H9 (cell line): ENCODE measurements around the gene HIP1. TPM values are rescaled to one million over a fixed set of nuclear protein-coding genes. Genes with fewer than 3 reads are reported as not detected.

Experiments used
- DNase-seq: peaks from one replicate; pipeline ENCODE4 v3.0.0-alpha.2; 2017
- H2AFZ ChIP-seq: one replicate; pipeline ENCODE4 v1.6.1; 2013; ENCODE audit warnings: mild to moderate bottlenecking, low read length, control low read depth, moderate library complexity
- H2AK5ac ChIP-seq: 2 replicates; pipeline ENCODE4 v1.6.1; 2013; ENCODE audit warnings: low read length, control low read depth, mixed read lengths; ENCODE audit not compliant: insufficient read length
- H2BK120ac ChIP-seq: one replicate; pipeline ENCODE4 v1.6.1; 2013; ENCODE audit warnings: low read depth, mild to moderate bottlenecking, low read length, control low read depth, inconsistent platforms; ENCODE audit not compliant: poor library complexity, severe bottlenecking
- H2BK12ac ChIP-seq: 2 replicates; pipeline ENCODE4 v1.6.1; 2013; ENCODE audit warnings: low read length, control low read depth, mixed read lengths, low read depth; ENCODE audit not compliant: insufficient read length
- H2BK15ac ChIP-seq: 2 replicates; pipeline ENCODE4 v1.6.1; 2013; ENCODE audit warnings: low read depth, low read length, control low read depth
- H2BK20ac ChIP-seq: one replicate; pipeline ENCODE4 v1.6.1; 2013; ENCODE audit warnings: low read depth, mild to moderate bottlenecking, low read length, control low read depth, inconsistent platforms; ENCODE audit not compliant: poor library complexity, severe bottlenecking
- H2BK5ac ChIP-seq: 2 replicates; pipeline ENCODE4 v1.6.1; 2013; ENCODE audit warnings: low read length, control low read depth, mixed read lengths; ENCODE audit not compliant: insufficient read length
- H3K14ac ChIP-seq: 2 replicates; pipeline ENCODE4 v1.6.1; 2013; ENCODE audit warnings: low read length, control low read depth; ENCODE audit not compliant: insufficient read depth
- H3K18ac ChIP-seq: 2 replicates; pipeline ENCODE4 v1.6.1; 2013; ENCODE audit warnings: low read depth, mild to moderate bottlenecking, mixed read lengths, low read length, control low read depth; ENCODE audit not compliant: insufficient read length
- H3K23ac ChIP-seq: 2 replicates; pipeline ENCODE4 v1.6.1; 2013; ENCODE audit warnings: low read length, control low read depth, mixed read lengths, low read depth; ENCODE audit not compliant: insufficient read length
- H3K23me2 ChIP-seq: 2 replicates; pipeline ENCODE4 v1.6.1; 2013; ENCODE audit warnings: low read depth, mild to moderate bottlenecking, mixed read lengths, low read length, control low read depth; ENCODE audit not compliant: insufficient read length, poor library complexity, severe bottlenecking
- H3K27ac ChIP-seq: 2 replicates; pipeline ENCODE4 v1.5.1; 2013; ENCODE audit warnings: low read length, control low read depth, mixed read lengths, low read depth; ENCODE audit not compliant: insufficient read length
- H3K27me3 ChIP-seq: 2 replicates; pipeline ENCODE4 v1.6.1; 2013; ENCODE audit warnings: low read length, control low read depth, inconsistent platforms; ENCODE audit not compliant: insufficient read depth
- H3K4ac ChIP-seq: 2 replicates; pipeline ENCODE4 v1.6.1; 2013; ENCODE audit warnings: low read depth, mild to moderate bottlenecking, control low read depth, inconsistent platforms, low read length, moderate library complexity
- H3K4me1 ChIP-seq: 2 replicates; pipeline ENCODE4 v1.6.1; 2013; ENCODE audit warnings: low read length, control low read depth, inconsistent platforms; ENCODE audit not compliant: insufficient read depth
- H3K4me2 ChIP-seq: 2 replicates; pipeline ENCODE4 v1.6.1; 2013; ENCODE audit warnings: low read length, control low read depth, mixed read lengths; ENCODE audit not compliant: insufficient read length, insufficient read depth
- H3K56ac ChIP-seq: 2 replicates; pipeline ENCODE4 v1.6.1; 2013; ENCODE audit warnings: low read depth, mild to moderate bottlenecking, mixed read lengths, low read length, control low read depth; ENCODE audit not compliant: insufficient read length
- H3K79me1 ChIP-seq: 2 replicates; pipeline ENCODE4 v1.6.1; 2013; ENCODE audit warnings: low read depth, mild to moderate bottlenecking, moderate library complexity, low read length, control low read depth, inconsistent platforms; ENCODE audit not compliant: insufficient read depth, poor library complexity, severe bottlenecking
- H3K79me2 ChIP-seq: 2 replicates; pipeline ENCODE4 v1.6.1; 2013; ENCODE audit warnings: low read length, control low read depth, inconsistent platforms; ENCODE audit not compliant: insufficient read depth
- H3K9ac ChIP-seq: 2 replicates; pipeline ENCODE4 v1.6.1; 2013; ENCODE audit warnings: low read length, control low read depth, mixed read lengths; ENCODE audit not compliant: insufficient read length; ENCODE audit errors: extremely low read depth
- H3K9me3 ChIP-seq: one replicate; pipeline ENCODE4 v1.6.1; 2013; ENCODE audit warnings: low read depth, low read length, inconsistent platforms; ENCODE audit not compliant: control insufficient read depth
- H3T11ph ChIP-seq: one replicate; pipeline ENCODE4 v1.6.1; 2013; ENCODE audit warnings: mild to moderate bottlenecking, low read length, control low read depth, inconsistent platforms
- H4K20me1 ChIP-seq: one replicate; pipeline ENCODE4 v1.6.1; 2013; ENCODE audit not compliant: control insufficient read depth, insufficient read length, insufficient read depth
- H4K5ac ChIP-seq: 2 replicates; pipeline ENCODE4 v1.6.1; 2013; ENCODE audit warnings: low read depth, mild to moderate bottlenecking, mixed read lengths, low read length, control low read depth; ENCODE audit not compliant: insufficient read length
- H4K8ac ChIP-seq: replicated peaks from 2 replicates; pipeline ENCODE4 v1.6.1; 2013; ENCODE audit warnings: low read length, control low read depth, mixed read lengths, low read depth; ENCODE audit not compliant: insufficient read length
- H4K91ac ChIP-seq: 2 replicates; pipeline ENCODE4 v1.6.1; 2013; ENCODE audit warnings: low read depth, mild to moderate bottlenecking, moderate library complexity, mixed read lengths, low read length, control low read depth; ENCODE audit not compliant: insufficient read length
- H3K27ac Mint-ChIP-seq, 3 experiments: 2 replicates in 2 of 3; 3 replicates in 1 of 3; pipeline ENCODE4 v1.8.0; 2020 to 2021; ENCODE audit warnings: mixed read lengths in 3 of 3, mild to moderate bottlenecking in 1 of 3, moderate library complexity in 1 of 3
- H3K27me3 Mint-ChIP-seq: 2 replicates; pipeline ENCODE4 v1.8.0; 2021; ENCODE audit warnings: low read depth, mild to moderate bottlenecking, moderate library complexity, mixed read lengths
- H3K36me3 Mint-ChIP-seq, 3 experiments: 2 replicates in 2 of 3; 3 replicates in 1 of 3; pipeline ENCODE4 v1.8.0; 2020 to 2021; ENCODE audit warnings: low read depth in 3 of 3, mixed read lengths in 3 of 3; ENCODE audit not compliant: insufficient read depth in 1 of 3
- H3K4me1 Mint-ChIP-seq, 2 experiments: 2 replicates each; pipeline ENCODE4 v1.8.0; 2020; ENCODE audit warnings: mixed read lengths in 2 of 2
- H3K4me3 Mint-ChIP-seq, 2 experiments: 2 replicates in 1 of 2; 3 replicates in 1 of 2; pipeline ENCODE4 v1.8.0; 2020 to 2021; ENCODE audit warnings: mild to moderate bottlenecking in 2 of 2, mixed read lengths in 2 of 2, moderate library complexity in 1 of 2
- H3K9me3 Mint-ChIP-seq, 2 experiments: 2 replicates in 1 of 2; 3 replicates in 1 of 2; pipeline ENCODE4 v1.8.0; 2020; ENCODE audit warnings: mild to moderate bottlenecking in 2 of 2, mixed read lengths in 2 of 2, moderate library complexity in 1 of 2
- CTCF ChIP-seq: fragments of 200-600 bp; sonication (generic); conservative IDR thresholded peaks from 3 replicates; pipeline ENCODE4 v1.8.0; 2021; ENCODE audit warnings: antibody characterized with exemption, mild to moderate bottlenecking
- WGBS: extraction: QIAGEN DNeasy Blood & Tissue Kit; methylation state at CpG from one replicate; pipeline ENCODE4 v1.1.7; 2013; ENCODE audit warnings: missing lambda C conversion rate, low lambda C conversion rate, mixed read lengths; ENCODE audit not compliant: insufficient read length; ENCODE audit errors: extremely low coverage; 5-methylcytosine and 5-hydroxymethylcytosine counted together
- total RNA-seq: library from RNA; stranded (reverse); gene quantifications from 2 replicates; pipeline ENCODE4 v1.2.1, GENCODE V29; 2021

The HIP1 gene
- total RNA-seq, 1 experiment from 2014 or later: 87.5 TPM

- whole genome bisulfite sequencing: no CpG with 5 or more reads among the region's 7 CpGs
- no peak for TF ChIP-seq CTCF
- no peak overlapping the region for H3K4me3 Mint-ChIP-seq
These were observed 82.0 kb downstream of the HIP1 start for GRCh38 chr7:75656740-75657139.

More at GRCh38 chr7:75656740-75657139, 82.0 kb downstream of the HIP1 start:
- Histone ChIP-seq H2AFZ (no peak overlapping the region), H3K18ac (no peak overlapping the region), H2BK12ac (no peak overlapping the region), H2BK120ac (no peak overlapping the region), H3K56ac (no peak overlapping the region), H3K27me3 (no peaks in the 10 kb centered on the region), H3K79me1 (no peaks in the 10 kb centered on the region), H3K4me1 (no peaks in the 10 kb centered on the region), H2AK5ac (no peak overlapping the region), H3K4me2 (no peak overlapping the region), H3K23me2 (no peaks in the 10 kb centered on the region), H4K91ac (no peak overlapping the region), H3K14ac (no peak overlapping the region), H3K27ac (no peak overlapping the region), H2BK20ac (no peak overlapping the region), H3K79me2 (no peaks in the 10 kb centered on the region), H3K9ac (no peak overlapping the region), H2BK15ac (no peak overlapping the region), H3K9me3 (no peaks in the 10 kb centered on the region), H4K20me1 (no peaks in the 10 kb centered on the region), H3T11ph (no peak overlapping the region), H3K23ac (no peak overlapping the region), H4K8ac (no peak overlapping the region), H2BK5ac (no peak overlapping the region), H3K4ac (no peak overlapping the region), H4K5ac (no peak overlapping the region)
- Mint-ChIP-seq H3K36me3 (peaks cover 0 to 8% (median 0%) of the 10 kb centered on the region in 3 experiments; a peak in 2 of 7 replicates), H3K4me1 (peaks cover 7 to 13% of the 10 kb centered on the region in 2 experiments), H3K27me3 (no peaks in the 10 kb centered on the region), H3K27ac (no peak overlapping the region), H3K9me3 (no peaks in the 10 kb centered on the region)
- DNase-seq: no peak
